HL-60 (cell line): ENCODE data around the gene CTDP1.

ENCODE experiments used
- GABPA ChIP-seq: IDR thresholded peaks from 2 replicates; pipeline ENCODE4 v1.6.1; 2012; ENCODE audit warnings: low read depth
- POLR2AphosphoS5 ChIP-seq: IDR thresholded peaks from 2 replicates; pipeline ENCODE4 v1.6.1; 2012; ENCODE audit warnings: low read depth
- TF ChIP-seq, protein P1 (sequence below): IDR thresholded peaks from one replicate; pipeline ENCODE4 v1.5.1; 2011; ENCODE audit warnings: low read length, control low read depth, inconsistent platforms; ENCODE audit not compliant: insufficient read depth
- TF ChIP-seq, protein P2 (sequence below): IDR thresholded peaks from 2 replicates; pipeline ENCODE4 v1.6.1; 2012; ENCODE audit warnings: low read depth; ENCODE audit not compliant: insufficient replicate concordance

DNA sequence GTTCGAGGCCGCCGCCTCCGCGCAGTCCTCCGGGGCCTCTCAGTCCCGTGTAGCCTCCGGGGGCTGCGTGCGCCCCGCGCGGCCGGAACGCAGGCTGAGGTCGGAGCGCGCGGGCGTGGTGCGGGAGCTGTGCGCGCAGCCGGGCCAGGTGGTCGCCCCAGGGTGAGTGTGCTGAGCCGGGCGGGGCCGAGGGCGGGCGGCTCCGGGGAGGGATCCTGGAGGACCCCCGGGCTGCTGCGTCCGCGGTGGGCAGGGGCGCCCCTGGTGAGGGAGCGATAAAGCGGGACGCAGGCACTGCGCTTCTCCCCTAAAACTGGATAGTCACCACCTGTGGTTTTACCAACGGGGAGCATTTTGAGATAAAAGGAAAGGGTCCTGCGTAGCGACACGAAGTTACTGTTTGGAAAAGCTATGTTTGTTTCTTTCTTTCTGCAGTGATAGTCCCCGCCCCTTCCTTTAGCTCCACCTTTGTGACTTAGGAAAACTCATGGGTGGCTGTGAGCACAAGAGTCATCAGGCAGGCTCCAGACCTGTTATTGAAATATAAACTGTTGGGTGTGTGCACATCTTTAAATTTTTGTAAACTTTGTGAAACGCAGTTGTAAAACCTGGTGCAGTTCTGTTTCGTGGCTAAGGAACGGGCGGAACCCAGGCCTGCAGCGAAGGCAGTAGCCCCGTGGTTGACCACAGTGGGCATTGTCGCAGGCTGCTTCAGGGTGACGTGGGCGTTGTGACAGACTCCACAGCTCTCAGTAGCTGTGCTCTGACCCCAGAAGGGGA lies 687 bp downstream of the CTDP1 start:
- TF ChIP-seq, protein P1, sequence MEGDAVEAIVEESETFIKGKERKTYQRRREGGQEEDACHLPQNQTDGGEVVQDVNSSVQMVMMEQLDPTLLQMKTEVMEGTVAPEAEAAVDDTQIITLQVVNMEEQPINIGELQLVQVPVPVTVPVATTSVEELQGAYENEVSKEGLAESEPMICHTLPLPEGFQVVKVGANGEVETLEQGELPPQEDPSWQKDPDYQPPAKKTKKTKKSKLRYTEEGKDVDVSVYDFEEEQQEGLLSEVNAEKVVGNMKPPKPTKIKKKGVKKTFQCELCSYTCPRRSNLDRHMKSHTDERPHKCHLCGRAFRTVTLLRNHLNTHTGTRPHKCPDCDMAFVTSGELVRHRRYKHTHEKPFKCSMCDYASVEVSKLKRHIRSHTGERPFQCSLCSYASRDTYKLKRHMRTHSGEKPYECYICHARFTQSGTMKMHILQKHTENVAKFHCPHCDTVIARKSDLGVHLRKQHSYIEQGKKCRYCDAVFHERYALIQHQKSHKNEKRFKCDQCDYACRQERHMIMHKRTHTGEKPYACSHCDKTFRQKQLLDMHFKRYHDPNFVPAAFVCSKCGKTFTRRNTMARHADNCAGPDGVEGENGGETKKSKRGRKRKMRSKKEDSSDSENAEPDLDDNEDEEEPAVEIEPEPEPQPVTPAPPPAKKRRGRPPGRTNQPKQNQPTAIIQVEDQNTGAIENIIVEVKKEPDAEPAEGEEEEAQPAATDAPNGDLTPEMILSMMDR = no peak
- TF ChIP-seq, protein P2, sequence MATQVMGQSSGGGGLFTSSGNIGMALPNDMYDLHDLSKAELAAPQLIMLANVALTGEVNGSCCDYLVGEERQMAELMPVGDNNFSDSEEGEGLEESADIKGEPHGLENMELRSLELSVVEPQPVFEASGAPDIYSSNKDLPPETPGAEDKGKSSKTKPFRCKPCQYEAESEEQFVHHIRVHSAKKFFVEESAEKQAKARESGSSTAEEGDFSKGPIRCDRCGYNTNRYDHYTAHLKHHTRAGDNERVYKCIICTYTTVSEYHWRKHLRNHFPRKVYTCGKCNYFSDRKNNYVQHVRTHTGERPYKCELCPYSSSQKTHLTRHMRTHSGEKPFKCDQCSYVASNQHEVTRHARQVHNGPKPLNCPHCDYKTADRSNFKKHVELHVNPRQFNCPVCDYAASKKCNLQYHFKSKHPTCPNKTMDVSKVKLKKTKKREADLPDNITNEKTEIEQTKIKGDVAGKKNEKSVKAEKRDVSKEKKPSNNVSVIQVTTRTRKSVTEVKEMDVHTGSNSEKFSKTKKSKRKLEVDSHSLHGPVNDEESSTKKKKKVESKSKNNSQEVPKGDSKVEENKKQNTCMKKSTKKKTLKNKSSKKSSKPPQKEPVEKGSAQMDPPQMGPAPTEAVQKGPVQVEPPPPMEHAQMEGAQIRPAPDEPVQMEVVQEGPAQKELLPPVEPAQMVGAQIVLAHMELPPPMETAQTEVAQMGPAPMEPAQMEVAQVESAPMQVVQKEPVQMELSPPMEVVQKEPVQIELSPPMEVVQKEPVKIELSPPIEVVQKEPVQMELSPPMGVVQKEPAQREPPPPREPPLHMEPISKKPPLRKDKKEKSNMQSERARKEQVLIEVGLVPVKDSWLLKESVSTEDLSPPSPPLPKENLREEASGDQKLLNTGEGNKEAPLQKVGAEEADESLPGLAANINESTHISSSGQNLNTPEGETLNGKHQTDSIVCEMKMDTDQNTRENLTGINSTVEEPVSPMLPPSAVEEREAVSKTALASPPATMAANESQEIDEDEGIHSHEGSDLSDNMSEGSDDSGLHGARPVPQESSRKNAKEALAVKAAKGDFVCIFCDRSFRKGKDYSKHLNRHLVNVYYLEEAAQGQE = no peak
- TF ChIP-seq POLR2AphosphoS5 (no peak; the same call in 1 of the 2 replicates), GABPA (no peak)
